ENCODE results near the gene NDUFAF3.
A peak's percentile ranks its signal among the peaks of the same experiment; 100 is the strongest.
"Not testable (repeated sequence)": the region's sequence is repeated elsewhere in the genome, so short reads cannot be mapped to it uniquely, and the experiment has no call there.

The NDUFAF3 gene

DNA sequence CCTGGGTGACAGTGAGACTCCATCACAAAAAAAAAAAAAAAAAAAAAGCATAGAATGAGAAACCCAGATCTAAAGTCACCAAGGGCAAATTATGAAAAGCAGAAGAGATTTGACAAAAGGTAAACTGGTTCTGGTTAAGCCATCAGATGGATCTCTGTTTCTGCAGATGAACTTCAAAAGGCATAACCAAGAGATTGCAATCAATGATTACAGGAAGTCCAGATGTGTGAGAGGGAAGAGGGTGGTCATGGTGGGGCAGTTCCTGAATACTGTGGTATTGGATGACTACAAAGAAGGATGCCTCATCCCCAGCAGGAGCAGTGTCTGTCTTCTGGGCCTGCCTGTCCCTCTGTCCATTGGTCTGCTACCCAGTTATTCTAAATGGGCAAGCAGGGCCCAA is 28.1 kb upstream of the NDUFAF3 start:
- Mint-ChIP-seq H3K27ac (peak overlapping the region in 1 of 2 donors; percentile 10), H3K9me3 (no peaks in the 10 kb centered on the region), H3K4me1 (peaks cover 60% of the 10 kb centered on the region), H3K4me3 (no peak overlapping the region), H3K27me3 (no peaks in the 10 kb centered on the region)
- ATAC-seq (no peak), DNase-seq (no peak)

DNA sequence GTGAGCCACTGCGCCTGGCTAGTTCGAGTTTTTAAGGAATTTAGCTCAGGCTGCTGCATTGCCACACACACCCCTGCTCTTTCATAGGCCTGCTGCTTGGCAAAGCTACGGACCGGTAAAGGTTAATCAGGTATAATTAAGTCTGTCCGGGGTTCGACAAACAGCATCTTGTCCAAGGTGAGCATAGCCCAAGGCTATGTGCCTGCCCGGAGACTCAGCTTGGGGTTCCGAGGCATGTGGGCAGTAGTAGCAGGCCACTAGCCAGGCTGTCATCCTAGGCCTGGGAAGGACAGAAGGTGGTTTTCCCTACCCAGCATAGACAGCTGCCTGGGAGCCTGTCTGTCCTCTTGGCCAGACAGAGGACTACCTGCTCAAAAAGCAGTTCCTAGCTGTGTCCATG is 25.3 kb upstream of the NDUFAF3 start:
- peaks cover 44% of the 10 kb centered on the region for H3K4me1 Mint-ChIP-seq

DNA sequence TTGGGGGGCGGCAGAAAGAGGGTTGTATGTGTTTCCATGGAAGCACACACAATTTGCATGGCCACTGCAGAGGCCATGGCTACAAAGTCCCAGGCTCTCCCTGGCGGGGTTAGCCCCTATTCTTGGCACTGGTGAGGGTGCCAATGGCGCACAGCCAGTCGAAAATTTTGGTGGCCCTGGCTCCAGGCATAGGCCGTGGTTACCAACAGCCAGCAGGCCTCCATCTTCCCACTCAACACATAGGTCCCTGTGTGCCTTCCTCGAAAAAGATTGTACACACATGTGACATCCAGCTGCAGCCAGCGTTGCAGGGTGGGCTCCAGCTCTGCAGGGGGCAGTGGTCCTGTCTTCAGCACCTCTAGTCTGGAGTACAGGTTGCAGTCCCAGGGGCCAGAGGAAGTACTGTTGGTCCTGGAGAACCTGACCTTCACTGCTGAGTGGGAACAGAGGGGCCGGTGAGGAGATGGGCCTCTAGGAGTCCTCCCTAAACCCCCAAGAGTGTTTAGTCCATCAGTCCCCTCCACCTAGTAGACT is 24.8 kb upstream of the NDUFAF3 start:
- no peaks in the 10 kb centered on the region for H3K9me3 Mint-ChIP-seq
- no peak overlapping the region for H3K27ac Mint-ChIP-seq
- peaks cover 43% of the 10 kb centered on the region for H3K4me1 Mint-ChIP-seq
- no peaks in the 10 kb centered on the region for H3K27me3 Mint-ChIP-seq
- ATAC-seq (peak; percentile 39), DNase-seq (no peak)
- no peak overlapping the region for H3K4me3 Mint-ChIP-seq

More for the DNA sequence above, 25.3 kb upstream of the NDUFAF3 start:
- H3K9me3 Mint-ChIP-seq: no peaks in the 10 kb centered on the region
- no peak for ATAC-seq
- H3K27ac Mint-ChIP-seq: no peak overlapping the region
- no peaks in the 10 kb centered on the region for H3K27me3 Mint-ChIP-seq
- no peak for DNase-seq
- H3K4me3 Mint-ChIP-seq: no peak overlapping the region

DNA sequence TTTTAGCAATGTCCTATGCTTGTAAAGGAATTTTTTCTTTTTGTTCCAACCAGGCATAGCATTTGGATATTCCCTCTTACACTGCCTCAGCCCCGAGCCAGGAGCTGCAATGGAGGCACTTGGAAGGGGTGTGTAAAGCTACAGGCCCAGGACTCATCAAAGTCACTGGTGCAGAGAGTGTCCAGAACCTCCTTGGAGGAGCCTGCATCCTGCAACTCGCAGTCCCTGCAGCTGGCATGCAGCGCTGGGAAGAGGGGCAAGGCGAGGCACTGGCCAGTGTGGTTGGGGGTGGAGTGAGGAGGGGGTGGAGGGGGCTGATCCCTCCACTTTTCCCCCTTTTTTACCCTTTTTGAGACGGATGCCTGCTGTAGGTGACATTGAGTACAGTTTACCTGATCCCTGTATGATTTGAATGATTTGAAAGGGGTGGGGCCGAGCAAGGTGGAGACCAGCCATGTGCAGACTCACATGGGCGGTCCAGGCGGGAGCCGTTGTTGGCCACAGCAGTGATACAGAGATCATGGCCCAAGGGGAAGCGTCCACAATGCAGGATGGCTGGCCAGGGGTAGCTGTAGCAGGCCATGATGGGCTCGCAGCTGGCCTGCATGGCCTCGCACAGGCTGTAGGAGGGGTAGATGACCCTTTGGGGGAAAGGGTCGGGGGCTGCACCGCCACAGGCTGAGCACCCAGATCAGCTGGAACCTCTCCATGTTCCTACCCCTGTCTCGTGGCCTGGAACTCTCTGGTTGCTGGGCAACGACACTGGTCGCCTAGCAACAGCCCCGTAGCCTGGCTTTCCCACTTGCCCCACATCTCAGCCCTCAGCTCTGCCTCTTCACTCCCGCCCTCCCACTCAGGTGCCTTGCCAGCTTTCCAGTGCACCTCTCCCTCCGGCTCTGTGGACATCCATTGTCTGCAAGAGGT is 23.9 kb upstream of the NDUFAF3 start:
- peak overlapping the region in 1 of 2 donors; percentile 69 for H3K27ac Mint-ChIP-seq
- H3K4me1 Mint-ChIP-seq: peaks cover 37% of the 10 kb centered on the region
- DNase-seq (no peak), ATAC-seq (no peak)
- no peaks in the 10 kb centered on the region for H3K9me3 Mint-ChIP-seq
- H3K4me3 Mint-ChIP-seq: no peak overlapping the region
- H3K27me3 Mint-ChIP-seq: no peaks in the 10 kb centered on the region

DNA sequence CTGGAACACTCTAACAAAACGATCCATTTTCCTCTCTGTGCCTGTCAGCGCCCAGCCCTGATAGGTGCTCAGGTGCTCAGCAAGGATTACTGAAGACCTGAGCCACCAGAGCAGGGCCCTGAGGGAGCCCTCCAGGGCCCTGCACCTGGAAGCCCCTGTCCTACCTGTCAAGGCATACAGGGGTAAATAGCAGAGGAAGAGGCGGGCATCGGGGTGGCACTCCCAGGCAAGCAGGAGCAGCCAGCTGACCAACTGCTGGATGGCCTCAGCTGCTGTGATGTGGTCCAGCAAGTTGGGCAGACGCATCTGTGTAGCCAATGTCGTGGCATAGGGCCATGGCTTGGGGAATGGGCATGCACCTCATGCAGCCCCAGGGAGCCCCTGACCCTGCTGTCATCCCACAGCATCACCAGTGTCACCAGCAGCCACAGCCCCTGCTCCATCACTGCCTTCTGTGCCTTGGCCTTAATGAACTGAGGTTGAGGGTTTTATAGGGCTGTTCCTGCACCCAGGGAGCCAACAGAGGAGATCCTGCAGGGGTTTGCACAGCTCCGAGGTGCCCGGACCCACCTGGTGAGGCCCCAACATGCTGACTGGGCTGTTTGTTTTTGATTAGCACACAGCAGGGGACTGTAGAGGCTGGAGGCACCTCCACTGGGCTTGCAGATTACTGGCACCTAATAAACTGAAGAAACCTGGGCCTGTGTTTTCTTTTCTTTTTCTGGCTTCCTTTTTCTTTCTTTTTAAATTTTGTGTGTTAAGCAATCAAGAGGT is 22.6 kb upstream of the NDUFAF3 start:
- H3K27ac Mint-ChIP-seq: peak overlapping the region in 1 of 2 donors; percentile 36

DNA sequence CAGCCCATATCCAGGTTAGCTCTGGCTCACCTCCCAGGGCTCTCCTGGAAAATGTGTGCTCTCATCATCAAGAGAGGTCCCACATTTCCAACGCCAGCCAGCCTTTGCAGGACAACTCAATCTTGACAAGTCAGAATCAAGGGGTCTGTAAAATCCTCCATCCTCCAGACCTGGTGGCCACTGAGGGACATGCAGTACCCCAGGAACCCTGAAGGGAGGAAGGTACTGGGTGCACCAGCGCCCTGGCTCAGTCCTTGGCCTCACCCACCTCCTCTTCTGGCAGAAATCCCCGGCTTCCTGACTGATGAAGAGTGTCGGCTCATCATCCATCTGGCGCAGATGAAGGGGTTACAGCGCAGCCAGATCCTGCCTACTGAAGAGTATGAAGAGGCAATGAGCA is 20.8 kb upstream of the NDUFAF3 start:
- H3K27ac Mint-ChIP-seq: peak overlapping the region in 1 of 2 donors; percentile 64
- ATAC-seq (no peak), DNase-seq (no peak)
- no peaks in the 10 kb centered on the region for H3K27me3 Mint-ChIP-seq
- H3K9me3 Mint-ChIP-seq: no peaks in the 10 kb centered on the region
- H3K4me3 Mint-ChIP-seq: no peak overlapping the region
- peaks cover 14% of the 10 kb centered on the region for H3K4me1 Mint-ChIP-seq

More for the DNA sequence above, 22.6 kb upstream of the NDUFAF3 start:
- no peaks in the 10 kb centered on the region for H3K9me3 Mint-ChIP-seq
- DNase-seq (no peak), ATAC-seq (no peak)
- H3K4me1 Mint-ChIP-seq: peaks cover 25% of the 10 kb centered on the region
- no peak overlapping the region for H3K4me3 Mint-ChIP-seq
- H3K27me3 Mint-ChIP-seq: no peaks in the 10 kb centered on the region

DNA sequence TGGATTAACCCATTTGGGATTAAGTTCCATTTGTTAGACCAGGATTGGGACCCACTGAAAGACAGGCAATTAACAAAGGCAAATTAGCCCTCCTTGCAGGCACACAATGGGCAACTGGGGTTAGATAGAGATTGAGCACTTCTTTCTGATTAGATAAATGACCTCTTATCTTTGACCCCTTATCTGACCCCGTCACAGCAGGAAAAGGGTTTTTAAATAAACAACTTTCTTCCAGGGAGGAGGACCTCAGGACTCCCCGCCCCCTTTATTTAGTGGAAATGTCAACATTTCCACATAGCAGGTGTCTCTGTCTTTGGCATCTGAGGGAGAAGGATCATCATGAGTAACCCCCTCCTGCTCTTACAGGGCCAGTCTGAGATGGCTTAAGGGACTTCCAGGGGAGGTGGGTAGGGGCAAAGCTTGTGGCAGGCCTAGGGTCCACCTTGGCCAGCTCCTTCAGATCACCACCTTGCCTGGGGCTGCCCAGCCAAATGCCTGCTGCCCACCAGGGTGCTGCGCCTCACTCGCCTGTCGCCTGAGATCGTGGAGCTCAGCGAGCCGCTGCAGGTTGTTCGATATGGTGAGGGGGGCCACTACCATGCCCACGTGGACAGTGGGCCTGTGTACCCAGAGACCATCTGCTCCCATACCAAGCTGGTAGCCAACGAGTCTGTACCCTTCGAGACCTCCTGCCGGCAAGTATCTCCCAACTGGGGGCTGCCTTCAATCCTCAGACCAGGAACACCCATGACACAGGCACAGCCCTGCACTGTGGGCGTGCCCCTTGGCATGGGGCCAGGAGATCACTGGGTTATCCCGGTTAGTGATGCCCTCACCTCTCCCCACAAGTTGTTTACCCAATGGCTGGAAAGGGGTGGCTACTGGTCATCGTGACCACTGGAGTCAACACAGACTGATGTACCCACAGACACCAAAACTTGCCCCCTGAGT is 17.3 kb upstream of the NDUFAF3 start:
- Mint-ChIP-seq H3K4me3 (no peak overlapping the region), H3K27ac (no peak overlapping the region), H3K9me3 (no peaks in the 10 kb centered on the region), H3K27me3 (no peaks in the 10 kb centered on the region), H3K4me1 (peaks cover 32% of the 10 kb centered on the region)
- no peak for DNase-seq
- ATAC-seq: no peak

DNA sequence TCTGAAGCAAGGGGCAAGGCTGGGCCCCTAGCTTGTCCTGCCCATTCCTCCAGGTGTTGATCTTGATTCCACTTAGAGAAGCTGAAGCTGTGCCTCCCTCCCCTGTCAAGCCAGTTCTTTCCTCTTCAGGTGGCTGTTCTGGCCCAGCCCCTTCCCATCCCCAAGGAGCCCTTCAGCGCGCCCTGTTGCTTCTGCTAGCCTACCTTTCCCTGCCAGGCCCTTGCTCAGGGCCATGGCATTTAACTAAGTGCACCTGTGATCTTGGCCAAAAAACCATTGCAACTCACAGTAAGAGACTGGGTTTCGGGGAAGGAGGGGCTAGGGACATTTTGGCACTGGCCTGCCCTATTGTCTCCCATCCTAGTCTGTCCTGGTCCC is 16.6 kb upstream of the NDUFAF3 start:
- no peak overlapping the region for H3K27ac Mint-ChIP-seq
- no peaks in the 10 kb centered on the region for H3K27me3 Mint-ChIP-seq
- H3K9me3 Mint-ChIP-seq: no peaks in the 10 kb centered on the region
- ATAC-seq (no peak), DNase-seq (no peak)
- H3K4me3 Mint-ChIP-seq: no peak overlapping the region
- peaks cover 36% of the 10 kb centered on the region for H3K4me1 Mint-ChIP-seq

DNA sequence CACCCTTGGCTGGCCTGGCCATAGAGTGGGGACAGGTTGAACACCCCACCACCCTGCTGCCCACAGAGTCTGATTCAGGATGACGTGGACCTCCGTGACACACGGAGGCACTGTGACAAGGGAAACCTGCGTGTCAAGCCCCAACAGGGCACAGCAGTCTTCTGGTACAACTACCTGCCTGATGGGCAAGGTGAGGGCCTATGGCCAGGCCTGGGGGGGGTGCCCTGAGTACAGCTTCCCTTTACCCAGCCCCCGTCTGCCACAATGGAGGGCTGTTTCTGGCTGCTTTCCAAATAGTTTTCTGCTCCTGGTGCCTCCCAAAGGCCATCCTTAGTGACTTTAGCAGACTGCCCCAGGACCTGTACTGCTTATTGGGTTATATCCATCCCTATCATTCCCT is 15.9 kb upstream of the NDUFAF3 start:
- no peak for DNase-seq
- Mint-ChIP-seq H3K4me3 (peak overlapping the region; percentile 94 to 99), H3K9me3 (no peaks in the 10 kb centered on the region), H3K4me1 (peaks cover 36% of the 10 kb centered on the region), H3K27ac (no peak overlapping the region), H3K27me3 (no peaks in the 10 kb centered on the region)
- no peak for ATAC-seq

DNA sequence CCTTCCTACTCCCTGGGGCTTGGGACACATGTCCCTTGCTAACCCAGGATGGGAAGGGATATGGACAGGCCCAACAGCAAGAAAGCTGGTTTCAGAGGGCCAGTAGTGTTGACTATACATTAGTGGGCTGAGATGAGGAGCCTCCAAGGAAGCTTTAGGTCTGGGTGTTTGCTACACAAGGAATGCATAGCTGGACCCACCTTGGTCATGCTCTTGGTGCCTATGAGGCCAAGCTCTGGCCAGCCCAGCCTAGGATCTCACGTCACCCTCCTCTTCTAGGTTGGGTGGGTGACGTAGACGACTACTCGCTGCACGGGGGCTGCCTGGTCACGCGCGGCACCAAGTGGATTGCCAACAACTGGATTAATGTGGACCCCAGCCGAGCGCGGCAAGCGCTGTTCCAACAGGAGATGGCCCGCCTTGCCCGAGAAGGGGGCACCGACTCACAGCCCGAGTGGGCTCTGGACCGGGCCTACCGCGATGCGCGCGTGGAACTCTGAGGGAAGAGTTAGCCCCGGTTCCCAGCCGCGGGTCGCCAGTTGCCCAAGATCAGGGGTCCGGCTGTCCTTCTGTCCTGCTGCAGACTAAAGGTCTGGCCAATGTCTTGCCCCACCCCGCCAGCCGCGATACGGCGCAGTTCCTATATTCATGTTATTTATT is 15.4 kb upstream of the NDUFAF3 start:
- DNase-seq: no peak
- H3K4me1 Mint-ChIP-seq: peaks cover 36% of the 10 kb centered on the region
- no peaks in the 10 kb centered on the region for H3K27me3 Mint-ChIP-seq
- peak overlapping the region; percentile 99 to 100 for H3K27ac Mint-ChIP-seq
- ATAC-seq: no peak
- H3K9me3 Mint-ChIP-seq: no peaks in the 10 kb centered on the region
- H3K4me3 Mint-ChIP-seq: peak overlapping the region; percentile 94 to 99

DNA sequence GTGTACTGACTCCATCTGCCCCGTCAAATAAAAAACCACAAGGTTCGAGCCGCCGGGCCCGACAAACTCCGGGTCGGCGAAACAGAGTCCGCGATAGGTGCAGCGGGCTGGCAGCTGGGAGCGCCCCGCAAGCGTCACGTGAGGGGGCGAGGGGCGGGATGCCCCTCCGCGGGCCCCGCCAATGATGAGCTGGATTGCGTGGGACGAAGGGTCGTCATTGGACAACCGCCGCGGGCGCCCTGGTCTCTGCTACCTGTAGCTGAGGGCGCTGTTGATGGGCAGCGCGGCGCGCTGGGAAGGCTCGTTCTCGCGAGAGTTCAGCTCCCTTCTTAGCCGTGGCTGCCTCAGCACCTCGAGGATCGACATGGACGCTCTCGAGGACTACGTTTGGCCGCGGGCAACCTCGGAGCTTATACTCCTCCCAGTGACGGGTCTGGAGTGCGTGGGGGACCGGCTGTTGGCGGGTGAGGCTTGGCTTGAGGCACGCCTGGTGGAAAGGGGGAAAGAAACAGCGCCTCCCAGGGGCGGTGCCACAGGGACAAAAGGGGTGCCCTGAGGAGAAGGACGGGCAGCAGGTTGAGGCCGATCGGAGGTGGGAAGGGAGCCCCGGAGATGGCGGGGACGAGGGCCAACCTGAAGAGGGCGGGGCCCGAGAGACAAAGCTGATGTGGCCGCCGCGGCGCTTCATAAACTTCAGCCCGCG is 14.7 kb upstream of the NDUFAF3 start, which contains the start of gene WDR6:
Gene WDR6 (plus strand): TSS at position 324 of the 703 bp plus-strand sequence. CDS start 41 bp downstream, at position 365.
- Mint-ChIP-seq H3K9me3 (no peaks in the 10 kb centered on the region), H3K4me3 (peak within 1 kb of the TSS; percentile 94 to 99), H3K27ac (peak within 1 kb of the TSS; percentile 99 to 100), H3K4me1 (peaks cover 37% of the 10 kb centered on the region), H3K27me3 (no peaks in the 10 kb centered on the region)
- ATAC-seq: peak; percentile 93
- peak; percentile 98 to 99 for DNase-seq

DNA sequence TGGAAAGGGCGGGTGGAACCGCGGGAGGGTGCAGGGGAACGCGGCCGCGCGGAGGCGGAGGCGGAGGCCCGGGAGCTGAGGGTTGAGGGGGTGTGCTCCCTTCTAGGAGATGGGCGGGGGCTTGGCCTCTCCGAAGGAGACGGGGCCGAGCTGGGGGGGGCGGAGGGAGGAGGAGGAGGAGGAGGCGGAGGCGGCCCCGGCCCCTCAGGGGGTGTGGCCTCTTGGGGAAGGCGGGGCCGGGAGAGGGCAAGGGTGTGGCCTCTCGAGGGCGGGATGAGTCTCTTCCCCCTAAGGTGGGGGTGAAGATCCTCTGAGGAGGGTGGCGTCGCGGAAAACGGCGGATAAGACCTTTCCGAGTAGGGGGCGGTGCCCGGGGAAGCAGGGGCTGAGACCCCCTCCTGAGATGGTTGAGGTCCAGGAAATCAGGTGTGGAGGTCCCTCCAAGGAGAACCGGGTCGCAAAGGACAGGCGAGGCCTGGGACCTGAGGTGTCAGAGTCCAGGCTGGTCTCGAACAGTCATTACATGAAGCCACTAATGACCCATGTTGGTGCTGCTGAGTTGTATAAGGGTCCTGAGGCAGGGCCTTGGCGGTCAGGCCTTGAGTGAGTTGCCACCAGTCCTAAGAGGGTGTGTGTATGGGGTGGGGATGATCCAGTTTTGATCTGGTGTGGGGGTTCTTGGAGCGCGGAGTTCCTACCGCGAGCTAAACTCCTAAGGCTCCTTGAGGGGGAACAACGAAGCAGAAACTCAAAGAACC is 14.0 kb upstream of the NDUFAF3 start:
- Mint-ChIP-seq H3K9me3 (no peaks in the 10 kb centered on the region), H3K4me3 (peak overlapping the region; percentile 94 to 99), H3K4me1 (peaks cover 44% of the 10 kb centered on the region), H3K27ac (peak overlapping the region; percentile 99 to 100), H3K27me3 (no peaks in the 10 kb centered on the region)
- peak; percentile 66 for ATAC-seq
- DNase-seq: peak; percentile 80 to 88

DNA sequence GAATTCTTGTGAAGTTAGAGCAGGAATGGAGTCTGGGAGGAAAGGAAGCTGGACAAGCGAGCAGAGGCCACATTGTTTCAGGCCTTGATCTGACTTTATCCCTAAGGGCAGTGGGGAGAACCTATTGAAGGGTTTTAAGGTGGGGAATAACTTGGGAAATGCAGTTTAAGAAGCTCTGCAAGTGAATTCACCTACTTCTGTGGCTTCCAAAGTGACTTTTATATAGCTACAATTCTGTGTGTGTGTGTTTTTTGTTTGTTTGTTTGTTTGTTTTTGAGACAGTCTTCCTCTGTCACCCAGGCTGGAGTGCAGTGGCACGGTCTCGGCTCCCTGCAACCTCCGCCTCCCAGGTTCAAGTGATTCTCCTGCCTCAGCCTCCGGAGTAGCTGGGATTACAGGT is 13.3 kb upstream of the NDUFAF3 start:
- Mint-ChIP-seq H3K4me3 (peak overlapping the region; percentile 94 to 99), H3K4me1 (peaks cover 51% of the 10 kb centered on the region), H3K27ac (peak overlapping the region in 1 of 2 donors; percentile 100)
- not testable (repeated sequence) for DNase-seq, H3K27me3 Mint-ChIP-seq, ATAC-seq, H3K9me3 Mint-ChIP-seq
